ENCODE data around the gene GAA.
"Not testable (repeated sequence)": the region's sequence is repeated elsewhere in the genome, so short reads cannot be mapped to it uniquely, and the experiment has no call there.

GAA gene

GRCh38 chr17:80071116-80071841 is 30.1 kb upstream of the GAA start:
- no peaks in the 10 kb centered on the region for H3K9me3 Mint-ChIP-seq
- peaks cover 2% of the 10 kb centered on the region for H3K4me1 Mint-ChIP-seq
- H3K27ac Mint-ChIP-seq = no peak overlapping the region
- DNase-seq (no peak), ATAC-seq (no peak)
- no peak overlapping the region for H3K4me3 Mint-ChIP-seq
- H3K27me3 Mint-ChIP-seq = no peaks in the 10 kb centered on the region
- H3K36me3 Mint-ChIP-seq (ENCODE audit: low read depth) = no peaks in the 10 kb centered on the region

- Mint-ChIP-seq H3K27ac (no peak overlapping the region), H3K27me3 (no peaks in the 10 kb centered on the region), H3K9me3 (no peaks in the 10 kb centered on the region), H3K4me3 (no peak overlapping the region), H3K36me3 (ENCODE audit: low read depth) (no peaks in the 10 kb centered on the region), H3K4me1 (peaks cover 2% of the 10 kb centered on the region)
- no peak for DNase-seq
- ATAC-seq = no peak
These were observed 29.0 kb upstream of the GAA start for GRCh38 chr17:80072410-80072809.

- no peaks in the 10 kb centered on the region for H3K9me3 Mint-ChIP-seq
- H3K27me3 Mint-ChIP-seq = no peaks in the 10 kb centered on the region
- H3K4me1 Mint-ChIP-seq = peaks cover 3% of the 10 kb centered on the region
- no peaks in the 10 kb centered on the region for H3K36me3 Mint-ChIP-seq (ENCODE audit: low read depth)
- no peak for DNase-seq
- no peak for ATAC-seq
- no peak overlapping the region for H3K27ac Mint-ChIP-seq
- H3K4me3 Mint-ChIP-seq = no peak overlapping the region
These were observed 21.3 kb upstream of the GAA start for GRCh38 chr17:80080081-80080480.

GRCh38 chr17:80081596-80081995 is 19.8 kb upstream of the GAA start:
- ATAC-seq (no peak), DNase-seq (no peak)
- Mint-ChIP-seq H3K27me3 (no peaks in the 10 kb centered on the region), H3K27ac (no peak overlapping the region), H3K4me1 (peaks cover 3% of the 10 kb centered on the region), H3K36me3 (ENCODE audit: low read depth) (no peaks in the 10 kb centered on the region), H3K4me3 (no peak overlapping the region), H3K9me3 (no peaks in the 10 kb centered on the region)

GRCh38 chr17:80082403-80083135 is 18.8 kb upstream of the GAA start:
- H3K36me3 Mint-ChIP-seq (ENCODE audit: low read depth) = no peaks in the 10 kb centered on the region
- H3K9me3 Mint-ChIP-seq = no peaks in the 10 kb centered on the region
- DNase-seq (peak; percentile 65), ATAC-seq (peak; percentile 70)
- no peak overlapping the region for H3K27ac Mint-ChIP-seq
- no peaks in the 10 kb centered on the region for H3K27me3 Mint-ChIP-seq
- peaks cover 3% of the 10 kb centered on the region for H3K4me1 Mint-ChIP-seq
- no peak overlapping the region for H3K4me3 Mint-ChIP-seq

- Mint-ChIP-seq H3K4me1 (peaks cover 3% of the 10 kb centered on the region), H3K4me3 (no peak overlapping the region), H3K27me3 (no peaks in the 10 kb centered on the region), H3K9me3 (no peaks in the 10 kb centered on the region), H3K36me3 (ENCODE audit: low read depth) (no peaks in the 10 kb centered on the region), H3K27ac (no peak overlapping the region)
- DNase-seq (no peak), ATAC-seq (peak; percentile 12)
These were observed 18.2 kb upstream of the GAA start for GRCh38 chr17:80083136-80083661.

GRCh38 chr17:80084773-80085172 is 16.6 kb upstream of the GAA start:
- Mint-ChIP-seq H3K4me1 (peaks cover 3% of the 10 kb centered on the region), H3K9me3 (no peaks in the 10 kb centered on the region), H3K27ac (no peak overlapping the region), H3K4me3 (no peak overlapping the region), H3K36me3 (ENCODE audit: low read depth) (no peaks in the 10 kb centered on the region), H3K27me3 (no peaks in the 10 kb centered on the region)
- ATAC-seq (no peak), DNase-seq (no peak)

GRCh38 chr17:80086081-80086480 is 15.3 kb upstream of the GAA start:
- no peak overlapping the region for H3K4me3 Mint-ChIP-seq

GRCh38 chr17:80086616-80087015 is 14.8 kb upstream of the GAA start:
- H3K27ac Mint-ChIP-seq = no peak overlapping the region
- no peak for ATAC-seq
- H3K9me3 Mint-ChIP-seq = no peaks in the 10 kb centered on the region
- no peaks in the 10 kb centered on the region for H3K36me3 Mint-ChIP-seq (ENCODE audit: low read depth)
- no peaks in the 10 kb centered on the region for H3K27me3 Mint-ChIP-seq
- DNase-seq = no peak
- peaks cover 3% of the 10 kb centered on the region for H3K4me1 Mint-ChIP-seq
- no peak overlapping the region for H3K4me3 Mint-ChIP-seq

More at GRCh38 chr17:80086081-80086480, 15.3 kb upstream of the GAA start:
- no peaks in the 10 kb centered on the region for H3K36me3 Mint-ChIP-seq (ENCODE audit: low read depth)
- peaks cover 3% of the 10 kb centered on the region for H3K4me1 Mint-ChIP-seq
- DNase-seq = no peak
- ATAC-seq = no peak
- H3K27ac Mint-ChIP-seq = no peak overlapping the region
- H3K9me3 Mint-ChIP-seq = no peaks in the 10 kb centered on the region
- no peaks in the 10 kb centered on the region for H3K27me3 Mint-ChIP-seq

GRCh38 chr17:80087346-80088265 is 13.8 kb upstream of the GAA start:
- Mint-ChIP-seq H3K27me3 (no peaks in the 10 kb centered on the region), H3K4me1 (peaks cover 3% of the 10 kb centered on the region), H3K36me3 (ENCODE audit: low read depth) (no peaks in the 10 kb centered on the region), H3K27ac (no peak overlapping the region), H3K9me3 (no peaks in the 10 kb centered on the region), H3K4me3 (no peak overlapping the region)
- DNase-seq (no peak), ATAC-seq (no peak)

GRCh38 chr17:80089762-80090161 is 11.6 kb upstream of the GAA start:
- H3K36me3 Mint-ChIP-seq (ENCODE audit: low read depth) = no peaks in the 10 kb centered on the region
- ATAC-seq = no peak
- DNase-seq = no peak
- no peak overlapping the region for H3K4me3 Mint-ChIP-seq
- no peaks in the 10 kb centered on the region for H3K4me1 Mint-ChIP-seq
- H3K9me3 Mint-ChIP-seq = no peaks in the 10 kb centered on the region
- no peak overlapping the region for H3K27ac Mint-ChIP-seq
- no peaks in the 10 kb centered on the region for H3K27me3 Mint-ChIP-seq

- not testable (repeated sequence) for DNase-seq; H3K27ac Mint-ChIP-seq; ATAC-seq; H3K36me3 Mint-ChIP-seq (ENCODE audit: low read depth); H3K4me1 Mint-ChIP-seq; H3K4me3 Mint-ChIP-seq; H3K27me3 Mint-ChIP-seq; H3K9me3 Mint-ChIP-seq
These were observed 11.2 kb upstream of the GAA start for GRCh38 chr17:80090164-80090563.

GRCh38 chr17:80091376-80091775 is 10.0 kb upstream of the GAA start:
- Mint-ChIP-seq H3K27ac (no peak overlapping the region), H3K4me1 (no peaks in the 10 kb centered on the region), H3K4me3 (no peak overlapping the region), H3K27me3 (no peaks in the 10 kb centered on the region), H3K9me3 (no peaks in the 10 kb centered on the region), H3K36me3 (ENCODE audit: low read depth) (no peaks in the 10 kb centered on the region)
- ATAC-seq (no peak), DNase-seq (no peak)

GRCh38 chr17:80092959-80093358 is 8.4 kb upstream of the GAA start:
- no peak for ATAC-seq
- Mint-ChIP-seq H3K36me3 (ENCODE audit: low read depth) (no peaks in the 10 kb centered on the region), H3K27me3 (no peaks in the 10 kb centered on the region), H3K4me3 (no peak overlapping the region), H3K9me3 (no peaks in the 10 kb centered on the region), H3K27ac (no peak overlapping the region), H3K4me1 (no peaks in the 10 kb centered on the region)
- DNase-seq = no peak

Data from activated naive CD8-positive, alpha-beta T cell treated with anti-CD3 and anti-CD28 coated beads, Interleukin-2, amount 50 U/mL, for 24 hours (primary cell).